HG03060 (cell line): ENCODE results near the gene SMU1.
"Not testable (repeated sequence)": the region's sequence is repeated elsewhere in the genome, so short reads cannot be mapped to it uniquely, and the experiment has no call there.

Source experiments
- ATAC-seq: cut with Tn5 transposase; IDR thresholded peaks from one replicate; pipeline ENCODE4 v1.9.1; 2021; ENCODE audit warnings: low read depth, moderate number of reproducible peaks; ENCODE audit not compliant: unreplicated experiment

SMU1 gene

DNA sequence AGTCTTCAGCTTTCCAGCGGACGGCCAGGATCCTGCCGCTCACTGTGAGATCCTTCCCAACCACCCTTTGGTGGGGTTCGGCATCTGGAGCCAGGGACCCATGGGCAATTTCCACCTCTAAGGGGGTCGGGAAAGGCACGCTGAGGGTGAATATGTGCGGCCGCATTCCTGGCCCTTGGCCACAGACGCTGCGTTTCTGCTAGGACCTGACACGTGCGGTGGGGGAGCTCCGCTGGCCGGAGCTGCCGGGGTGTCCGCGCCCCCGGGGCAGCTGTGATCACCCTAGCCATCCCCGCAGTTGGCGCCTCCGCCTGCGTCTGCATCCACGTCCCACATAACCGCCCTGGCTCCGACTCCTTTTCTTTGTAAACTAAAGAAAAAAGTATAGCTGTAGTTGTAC lies 56.7 kb downstream of the SMU1 start:
- ATAC-seq: no peak

- ATAC-seq: no peak
These were observed 59.0 kb downstream of the SMU1 start for GRCh38 chr9:33017283-33018041.

- ATAC-seq: no peak
These were observed 61.8 kb downstream of the SMU1 start for GRCh38 chr9:33014665-33015014.

- no peak for ATAC-seq
These were observed 62.4 kb downstream of the SMU1 start for GRCh38 chr9:33013962-33014664.

DNA sequence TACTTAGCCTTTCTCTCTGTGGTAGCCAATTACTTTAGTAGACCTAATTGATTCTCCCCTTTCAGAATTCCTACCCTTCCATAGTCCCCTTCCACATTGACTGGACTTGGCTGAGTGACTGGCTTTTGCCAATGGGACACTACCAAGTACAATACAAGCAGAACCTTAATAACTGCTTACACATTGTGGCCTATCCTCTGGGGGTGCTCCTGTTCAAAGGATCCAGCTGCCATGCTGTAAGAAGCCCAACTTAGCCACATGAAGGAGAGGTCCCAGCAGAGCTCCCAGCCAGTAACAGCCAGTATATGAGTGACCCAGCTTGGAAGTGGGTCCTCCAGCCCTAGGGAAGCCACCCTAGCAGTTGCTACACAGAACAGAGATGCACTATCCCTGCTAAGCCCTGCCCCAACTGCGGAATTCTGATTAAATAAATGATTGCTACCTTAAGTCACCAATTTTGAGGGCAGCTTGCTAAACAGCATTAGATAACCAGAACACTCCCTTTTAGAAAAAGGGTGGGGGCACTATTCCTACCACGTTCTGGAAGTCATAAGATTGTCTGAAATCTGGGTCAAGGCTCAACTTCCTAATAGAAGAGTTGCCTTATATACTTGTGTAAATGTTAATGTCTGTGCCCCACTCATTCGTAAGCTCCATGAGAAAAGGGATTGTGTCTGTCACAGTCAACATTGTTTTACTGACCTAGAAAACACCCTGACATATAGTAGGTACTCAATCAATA lies 64.0 kb downstream of the SMU1 start:
- ATAC-seq: no peak

GRCh38 chr9:33011831-33012230 lies 64.6 kb downstream of the SMU1 start:
- no peak for ATAC-seq

GRCh38 chr9:33007755-33008154 lies 68.7 kb downstream of the SMU1 start:
- no peak for ATAC-seq

DNA sequence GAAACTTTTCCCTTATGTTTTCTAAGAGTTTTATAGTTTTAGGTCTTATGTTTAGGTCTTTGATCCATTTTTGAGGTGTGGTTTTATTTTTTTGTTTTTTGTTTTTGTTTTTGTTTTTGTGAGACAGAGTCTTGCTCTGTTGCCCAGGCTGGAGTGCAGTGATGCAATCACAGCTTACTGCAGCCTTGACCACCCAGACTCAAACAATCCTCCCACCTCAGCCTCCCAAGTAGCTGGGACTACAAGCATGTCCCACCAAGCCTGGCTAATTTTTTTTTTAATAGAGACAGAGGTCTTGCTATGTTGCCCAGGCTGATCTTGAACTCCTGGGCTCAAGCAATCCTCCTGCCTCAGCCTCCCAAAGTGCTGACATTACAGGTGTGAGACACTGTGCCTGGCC lies 71.1 kb downstream of the SMU1 start:
- ATAC-seq: not testable (repeated sequence)

DNA sequence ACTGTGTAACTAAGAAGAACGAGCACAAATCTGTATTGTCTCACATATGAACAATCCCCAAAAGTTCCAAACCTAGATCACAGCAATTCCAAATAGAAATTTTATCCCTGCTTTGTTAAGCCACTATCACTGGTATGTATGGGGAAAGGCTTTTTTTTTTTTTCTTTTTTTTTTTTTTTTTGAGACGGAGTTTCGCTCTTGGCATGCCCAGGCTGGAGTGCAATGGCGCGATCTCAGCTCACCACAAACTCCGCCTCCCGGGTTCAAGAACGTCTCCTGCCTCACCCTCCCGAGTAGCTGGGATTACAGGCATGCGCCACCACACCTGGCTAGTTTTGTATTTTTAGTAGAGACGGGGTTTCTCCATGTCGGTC lies 75.8 kb downstream of the SMU1 start:
- not testable (repeated sequence) for ATAC-seq

DNA sequence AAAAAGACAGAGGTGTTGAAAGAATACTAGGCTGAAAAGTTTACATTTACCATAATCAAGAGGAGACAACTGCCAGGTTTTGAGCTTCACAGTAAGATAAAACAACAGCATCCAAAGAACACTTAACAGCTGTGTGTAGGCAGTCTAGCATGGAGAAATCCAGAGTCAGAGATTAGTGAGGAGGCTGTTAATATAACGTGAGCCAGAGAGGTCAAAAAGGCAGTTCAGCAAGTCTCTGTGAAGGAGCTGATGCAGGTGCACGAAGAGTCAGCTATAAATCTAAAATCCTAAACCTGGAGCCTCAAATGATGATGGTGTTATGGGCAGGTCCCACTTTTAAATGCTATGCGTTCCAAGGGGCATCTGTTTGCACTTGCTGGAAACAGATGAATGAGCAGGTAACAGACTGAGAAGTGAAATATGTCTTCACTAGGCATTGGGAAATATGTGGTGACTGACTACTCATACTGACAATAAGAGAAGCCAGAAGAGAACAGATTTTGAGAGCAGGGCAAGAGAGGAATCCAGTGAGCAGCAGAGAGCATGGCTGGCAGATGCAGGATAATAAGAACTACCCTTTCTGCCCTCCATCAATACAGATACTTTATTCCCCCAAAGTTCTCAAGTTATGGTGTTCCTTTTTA lies 83.8 kb downstream of the SMU1 start:
- ATAC-seq: no peak

DNA sequence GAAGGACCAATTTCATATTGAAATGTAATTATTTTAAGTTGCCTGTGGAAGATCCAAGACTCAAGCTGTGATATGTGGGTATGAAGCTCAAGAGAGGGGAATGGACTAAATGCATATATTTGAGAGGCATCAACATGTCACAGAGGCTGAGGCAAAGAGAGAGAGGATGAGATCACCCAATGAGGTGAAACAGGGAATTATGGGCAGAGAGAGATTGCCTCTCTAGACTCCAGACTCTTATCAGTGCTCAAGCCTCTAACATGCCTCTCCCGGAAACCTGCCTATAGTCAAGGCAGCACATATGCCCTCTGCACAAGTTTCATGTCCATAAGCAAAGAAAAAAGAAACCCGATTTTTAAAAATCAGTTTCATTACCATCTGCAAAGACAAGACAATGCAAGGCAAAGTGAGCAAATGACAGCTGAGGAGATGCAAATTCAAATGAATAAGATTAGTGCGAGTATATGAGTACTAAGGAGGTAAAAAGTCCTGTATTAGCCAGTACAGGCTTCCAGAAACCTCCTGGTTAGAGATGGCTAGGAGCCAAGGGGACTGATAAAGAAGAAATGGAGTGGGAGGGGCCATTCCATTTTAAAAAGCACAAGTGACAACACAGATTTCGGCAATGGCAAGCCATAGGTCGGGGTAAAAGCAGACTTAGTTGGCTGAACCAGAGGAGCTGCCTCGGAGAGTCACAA lies 84.4 kb downstream of the SMU1 start:
- ATAC-seq: no peak
